GM18858 (cell line): ENCODE measurements around the gene SELENOO.

Experiments
- ATAC-seq: cut with Tn5 transposase; IDR thresholded peaks from one replicate; pipeline ENCODE4 v1.9.1; 2021; ENCODE audit not compliant: unreplicated experiment

The SELENOO gene

GRCh38 chr22:50264946-50265669 is 64.3 kb downstream of the SELENOO start:
- ATAC-seq: no peak

GRCh38 chr22:50266994-50267393 is 66.2 kb downstream of the SELENOO start:
- no peak for ATAC-seq
